ENCODE results near the gene TMEM161B.
A peak's percentile ranks its signal among the peaks of the same experiment; 100 is the strongest.
"Not testable (repeated sequence)": the region's sequence is repeated elsewhere in the genome, so short reads cannot be mapped to it uniquely, and the experiment has no call there.

The TMEM161B gene

GRCh38 chr5:88269222-88269771 is 652 bp upstream of the TMEM161B start:
- Histone ChIP-seq H3K4me1 (ENCODE audit: control insufficient read depth, insufficient read depth, low read length) (peaks cover 7% of the 10 kb centered on the region), H3K27ac (ENCODE audit: low read depth, low read length) (peak overlapping the region; percentile 59), H3K36me3 (ENCODE audit: control insufficient read depth, insufficient read depth, low read length) (peaks cover 3% of the 10 kb centered on the region), H3K9ac (ENCODE audit: low read length) (peak overlapping the region; percentile 72), H3K4me3 (ENCODE audit: low read length) (peak overlapping the region; percentile 100), H3K27me3 (ENCODE audit: control insufficient read depth, insufficient read depth, low read length) (no peaks in the 10 kb centered on the region)

- not testable (repeated sequence) for H3K27me3 ChIP-seq (ENCODE audit: control insufficient read depth, insufficient read depth, low read length); H3K4me1 ChIP-seq (ENCODE audit: control insufficient read depth, insufficient read depth, low read length); H3K36me3 ChIP-seq (ENCODE audit: control insufficient read depth, insufficient read depth, low read length); H3K27ac ChIP-seq (ENCODE audit: low read depth, low read length); H3K4me3 ChIP-seq (ENCODE audit: low read length); H3K9ac ChIP-seq (ENCODE audit: low read length)
These were observed 4.1 kb downstream of the TMEM161B start for GRCh38 chr5:88264565-88264964.

- Histone ChIP-seq H3K4me1 (ENCODE audit: control insufficient read depth, insufficient read depth, low read length) (peaks cover 5% of the 10 kb centered on the region), H3K27me3 (ENCODE audit: control insufficient read depth, insufficient read depth, low read length) (no peaks in the 10 kb centered on the region), H3K36me3 (ENCODE audit: control insufficient read depth, insufficient read depth, low read length) (peaks cover 3% of the 10 kb centered on the region), H3K4me3 (ENCODE audit: low read length) (no peak overlapping the region), H3K27ac (ENCODE audit: low read depth, low read length) (no peak overlapping the region), H3K9ac (ENCODE audit: low read length) (no peak overlapping the region)
These were observed 5.3 kb downstream of the TMEM161B start for GRCh38 chr5:88263349-88263748.

- Histone ChIP-seq H3K4me1 (ENCODE audit: control insufficient read depth, insufficient read depth, low read length) (no peaks in the 10 kb centered on the region), H3K4me3 (ENCODE audit: low read length) (no peak overlapping the region), H3K36me3 (ENCODE audit: control insufficient read depth, insufficient read depth, low read length) (peaks cover 3% of the 10 kb centered on the region), H3K27me3 (ENCODE audit: control insufficient read depth, insufficient read depth, low read length) (no peaks in the 10 kb centered on the region), H3K9ac (ENCODE audit: low read length) (no peak overlapping the region), H3K27ac (ENCODE audit: low read depth, low read length) (no peak overlapping the region)
These were observed 6.5 kb downstream of the TMEM161B start for GRCh38 chr5:88262116-88262515.

GRCh38 chr5:88258636-88259035 is 10.0 kb downstream of the TMEM161B start:
- no peaks in the 10 kb centered on the region for H3K27me3 ChIP-seq (ENCODE audit: control insufficient read depth, insufficient read depth, low read length)

GRCh38 chr5:88256872-88257271 is 11.8 kb downstream of the TMEM161B start:
- H3K9ac ChIP-seq (ENCODE audit: low read length): no peak overlapping the region
- no peaks in the 10 kb centered on the region for H3K27me3 ChIP-seq (ENCODE audit: control insufficient read depth, insufficient read depth, low read length)
- H3K36me3 ChIP-seq (ENCODE audit: control insufficient read depth, insufficient read depth, low read length): no peaks in the 10 kb centered on the region
- H3K4me3 ChIP-seq (ENCODE audit: low read length): no peak overlapping the region
- no peaks in the 10 kb centered on the region for H3K4me1 ChIP-seq (ENCODE audit: control insufficient read depth, insufficient read depth, low read length)
- H3K27ac ChIP-seq (ENCODE audit: low read depth, low read length): no peak overlapping the region

More at GRCh38 chr5:88258636-88259035, 10.0 kb downstream of the TMEM161B start:
- Histone ChIP-seq H3K27ac (ENCODE audit: low read depth, low read length) (no peak overlapping the region), H3K36me3 (ENCODE audit: control insufficient read depth, insufficient read depth, low read length) (no peaks in the 10 kb centered on the region), H3K4me1 (ENCODE audit: control insufficient read depth, insufficient read depth, low read length) (no peaks in the 10 kb centered on the region), H3K4me3 (ENCODE audit: low read length) (no peak overlapping the region), H3K9ac (ENCODE audit: low read length) (no peak overlapping the region)

GRCh38 chr5:88256037-88256436 is 12.6 kb downstream of the TMEM161B start:
- no peak overlapping the region for H3K9ac ChIP-seq (ENCODE audit: low read length)
- no peaks in the 10 kb centered on the region for H3K27me3 ChIP-seq (ENCODE audit: control insufficient read depth, insufficient read depth, low read length)
- no peak overlapping the region for H3K27ac ChIP-seq (ENCODE audit: low read depth, low read length)
- no peak overlapping the region for H3K4me3 ChIP-seq (ENCODE audit: low read length)
- no peaks in the 10 kb centered on the region for H3K4me1 ChIP-seq (ENCODE audit: control insufficient read depth, insufficient read depth, low read length)
- no peaks in the 10 kb centered on the region for H3K36me3 ChIP-seq (ENCODE audit: control insufficient read depth, insufficient read depth, low read length)

- H3K27ac ChIP-seq (ENCODE audit: low read depth, low read length): no peak overlapping the region
- no peak overlapping the region for H3K9ac ChIP-seq (ENCODE audit: low read length)
- H3K36me3 ChIP-seq (ENCODE audit: control insufficient read depth, insufficient read depth, low read length): no peaks in the 10 kb centered on the region
- H3K27me3 ChIP-seq (ENCODE audit: control insufficient read depth, insufficient read depth, low read length): no peaks in the 10 kb centered on the region
- H3K4me3 ChIP-seq (ENCODE audit: low read length): no peak overlapping the region
- H3K4me1 ChIP-seq (ENCODE audit: control insufficient read depth, insufficient read depth, low read length): no peaks in the 10 kb centered on the region
These were observed 14.3 kb downstream of the TMEM161B start for GRCh38 chr5:88254320-88254719.

GRCh38 chr5:88251048-88251711 is 17.5 kb downstream of the TMEM161B start:
- Histone ChIP-seq H3K4me3 (ENCODE audit: low read length) (no peak overlapping the region), H3K27ac (ENCODE audit: low read depth, low read length) (no peak overlapping the region), H3K36me3 (ENCODE audit: control insufficient read depth, insufficient read depth, low read length) (no peaks in the 10 kb centered on the region), H3K4me1 (ENCODE audit: control insufficient read depth, insufficient read depth, low read length) (no peaks in the 10 kb centered on the region), H3K9ac (ENCODE audit: low read length) (no peak overlapping the region), H3K27me3 (ENCODE audit: control insufficient read depth, insufficient read depth, low read length) (no peaks in the 10 kb centered on the region)

GRCh38 chr5:88250010-88250409 is 18.6 kb downstream of the TMEM161B start:
- Histone ChIP-seq H3K27me3 (ENCODE audit: control insufficient read depth, insufficient read depth, low read length) (no peaks in the 10 kb centered on the region), H3K36me3 (ENCODE audit: control insufficient read depth, insufficient read depth, low read length) (no peaks in the 10 kb centered on the region), H3K9ac (ENCODE audit: low read length) (no peak overlapping the region), H3K4me3 (ENCODE audit: low read length) (no peak overlapping the region), H3K27ac (ENCODE audit: low read depth, low read length) (no peak overlapping the region), H3K4me1 (ENCODE audit: control insufficient read depth, insufficient read depth, low read length) (no peaks in the 10 kb centered on the region)

- H3K9ac ChIP-seq (ENCODE audit: low read length): no peak overlapping the region
- no peak overlapping the region for H3K4me3 ChIP-seq (ENCODE audit: low read length)
- no peaks in the 10 kb centered on the region for H3K4me1 ChIP-seq (ENCODE audit: control insufficient read depth, insufficient read depth, low read length)
- H3K27me3 ChIP-seq (ENCODE audit: control insufficient read depth, insufficient read depth, low read length): no peaks in the 10 kb centered on the region
- no peak overlapping the region for H3K27ac ChIP-seq (ENCODE audit: low read depth, low read length)
- H3K36me3 ChIP-seq (ENCODE audit: control insufficient read depth, insufficient read depth, low read length): no peaks in the 10 kb centered on the region
These were observed 19.7 kb downstream of the TMEM161B start for GRCh38 chr5:88248743-88249540.

GRCh38 chr5:88248094-88248493 is 20.6 kb downstream of the TMEM161B start:
- H3K27ac ChIP-seq (ENCODE audit: low read depth, low read length): no peak overlapping the region
- no peak overlapping the region for H3K9ac ChIP-seq (ENCODE audit: low read length)
- no peaks in the 10 kb centered on the region for H3K36me3 ChIP-seq (ENCODE audit: control insufficient read depth, insufficient read depth, low read length)
- no peak overlapping the region for H3K4me3 ChIP-seq (ENCODE audit: low read length)
- H3K4me1 ChIP-seq (ENCODE audit: control insufficient read depth, insufficient read depth, low read length): no peaks in the 10 kb centered on the region
- H3K27me3 ChIP-seq (ENCODE audit: control insufficient read depth, insufficient read depth, low read length): no peaks in the 10 kb centered on the region
